OCI-LY7 (cell line): Measurements from ENCODE around the gene SCGB3A1. TPM values are rescaled to one million over a fixed set of nuclear protein-coding genes. Genes with fewer than 3 reads are reported as not detected.

Experiments
- BruUV-seq: library from RNA; stranded (reverse); fragments of 400-500 nt; replicated peaks from 2 replicates; lab custom pipeline; 2021; lab: Mats Ljungman, UMichigan
- CTCF ChIA-PET: fragments of 300-600 bp; sonication (Branson Sonifier 250); formaldehyde crosslinking; loops from one replicate; lab custom pipeline; 2022; ENCODE audit warnings: antibody characterized with exemption; ENCODE audit not compliant: unreplicated experiment; lab: Charles Lee
- POLR2A ChIA-PET: fragments of 300-600 bp; sonication (Branson Sonifier 250); formaldehyde crosslinking; loops from one replicate; lab custom pipeline; 2022; ENCODE audit warnings: antibody characterized with exemption; lab: Charles Lee
- DNase-seq: peaks from one replicate; pipeline ENCODE4 v3.0.0-alpha.2; 2015; ENCODE audit warnings: low spot score
- H2AFZ ChIP-seq: fragments of 200-600 bp; sonication (generic), shearing (Covaris generic); 2 replicates; pipeline ENCODE4 v1.6.1; 2014; ENCODE audit warnings: mild to moderate bottlenecking, antibody characterized with exemption, low read length, moderate library complexity
- H3K27ac ChIP-seq: fragments of 200-600 bp; sonication (generic); 2 replicates; pipeline ENCODE4 v1.5.1; 2014; ENCODE audit warnings: mixed run types, low read depth, mild to moderate bottlenecking, moderate library complexity, low read length, inconsistent platforms; ENCODE audit not compliant: poor library complexity, severe bottlenecking
- H3K36me3 ChIP-seq: fragments of 200-600 bp; sonication (generic); 2 replicates; pipeline ENCODE4 v1.6.1; 2014; ENCODE audit warnings: mild to moderate bottlenecking, antibody characterized with exemption, low read length, moderate library complexity, mixed read lengths; ENCODE audit not compliant: insufficient read depth
- H3K4me1 ChIP-seq: fragments of 200-600 bp; sonication (generic); 2 replicates; pipeline ENCODE4 v1.5.1; 2014; ENCODE audit warnings: mild to moderate bottlenecking, low read length; ENCODE audit not compliant: insufficient read depth, poor library complexity, severe bottlenecking
- H3K4me2 ChIP-seq: fragments of 200-600 bp; sonication (generic); 2 replicates; pipeline ENCODE4 v1.6.1; 2014; ENCODE audit warnings: mild to moderate bottlenecking, low read length
- H3K4me3 ChIP-seq: fragments of 200-600 bp; sonication (generic); 2 replicates; pipeline ENCODE4 v1.5.1; 2014; ENCODE audit warnings: mild to moderate bottlenecking, low read depth, low read length; ENCODE audit not compliant: poor library complexity, severe bottlenecking
- H3K79me2 ChIP-seq: fragments of 200-600 bp; sonication (generic); 2 replicates; pipeline ENCODE4 v1.6.1; 2016; ENCODE audit warnings: low read depth, mild to moderate bottlenecking, low read length, moderate library complexity, mixed read lengths; ENCODE audit not compliant: insufficient read depth
- H3K9me2 ChIP-seq: fragments of 200-600 bp; sonication (generic); 2 replicates; pipeline ENCODE4 v1.6.1; 2016; ENCODE audit warnings: mild to moderate bottlenecking, low read length, mixed read lengths; ENCODE audit not compliant: insufficient read depth
- H3K9me3 ChIP-seq: fragments of 200-600 bp; sonication (generic); 2 replicates; pipeline ENCODE4 v1.6.1; 2014; ENCODE audit warnings: mild to moderate bottlenecking, mixed run types, low read length, mixed read lengths
- H4K20me1 ChIP-seq: fragments of 200-600 bp; sonication (generic); 2 replicates; pipeline ENCODE4 v1.6.1; 2014; ENCODE audit warnings: mild to moderate bottlenecking, antibody characterized with exemption, low read length, moderate library complexity, mixed read lengths; ENCODE audit not compliant: insufficient read depth
- CTCF ChIP-seq: fragments of 200-600 bp; sonication (generic); conservative IDR thresholded peaks from 2 replicates; pipeline ENCODE4 v1.5.1; 2014; ENCODE audit warnings: mild to moderate bottlenecking, antibody characterized with exemption, low read length, moderate library complexity, mixed read lengths
- EZH2phosphoT487 ChIP-seq: fragments of 200-600 bp; sonication (generic); IDR thresholded peaks from 2 replicates; pipeline ENCODE4 v1.6.1; 2018; ENCODE audit warnings: low read depth, borderline replicate concordance, mild to moderate bottlenecking, mixed run types, antibody characterized with exemption, low read length, moderate library complexity, mixed read lengths
- intact Hi-C: fragments of 100-400 bp; cut with micrococcal nuclease; formaldehyde crosslinking; loops from one replicate; pipeline ENCODE4 v1.10.0; 2022; ENCODE audit not compliant: unreplicated experiment
- total RNA-seq, 2 experiments: library from RNA; depleted of rRNA in 1 of 2; stranded (reverse); fragments of >200 nt in 1 of 2; shearing (Covaris generic) in 1 of 2; gene quantifications; 2 replicates each; pipeline ENCODE4 v1.2.3, GENCODE V29; 2014 to 2022

The SCGB3A1 gene
- total RNA-seq, 2 experiments from 2014 or later: not detected

- no peak for DNase-seq
- no peak overlapping the region for H3K27ac ChIP-seq
- H4K20me1 ChIP-seq: no peaks in the 10 kb centered on the region
- intact Hi-C loops: no loop called here
- H2AFZ ChIP-seq: no peak overlapping the region
- H3K36me3 ChIP-seq: no peaks in the 10 kb centered on the region
- peaks cover 6% of the 10 kb centered on the region for H3K4me1 ChIP-seq
- no peaks in the 10 kb centered on the region for H3K79me2 ChIP-seq
- H3K9me2 ChIP-seq: no peaks in the 10 kb centered on the region
- POLR2A ChIA-PET: no interaction called here
- TF ChIP-seq EZH2phosphoT487 (no peak), CTCF (no peak)
- BruUV-seq: no TSS peak
- no peak overlapping the region for H3K4me2 ChIP-seq
- CTCF ChIA-PET: no interaction called here
- no peak overlapping the region for H3K4me3 ChIP-seq
- H3K9me3 ChIP-seq: no peaks in the 10 kb centered on the region
Observed at GRCh38 chr5:180627386-180628120, 36.3 kb upstream of the SCGB3A1 start.

DNA sequence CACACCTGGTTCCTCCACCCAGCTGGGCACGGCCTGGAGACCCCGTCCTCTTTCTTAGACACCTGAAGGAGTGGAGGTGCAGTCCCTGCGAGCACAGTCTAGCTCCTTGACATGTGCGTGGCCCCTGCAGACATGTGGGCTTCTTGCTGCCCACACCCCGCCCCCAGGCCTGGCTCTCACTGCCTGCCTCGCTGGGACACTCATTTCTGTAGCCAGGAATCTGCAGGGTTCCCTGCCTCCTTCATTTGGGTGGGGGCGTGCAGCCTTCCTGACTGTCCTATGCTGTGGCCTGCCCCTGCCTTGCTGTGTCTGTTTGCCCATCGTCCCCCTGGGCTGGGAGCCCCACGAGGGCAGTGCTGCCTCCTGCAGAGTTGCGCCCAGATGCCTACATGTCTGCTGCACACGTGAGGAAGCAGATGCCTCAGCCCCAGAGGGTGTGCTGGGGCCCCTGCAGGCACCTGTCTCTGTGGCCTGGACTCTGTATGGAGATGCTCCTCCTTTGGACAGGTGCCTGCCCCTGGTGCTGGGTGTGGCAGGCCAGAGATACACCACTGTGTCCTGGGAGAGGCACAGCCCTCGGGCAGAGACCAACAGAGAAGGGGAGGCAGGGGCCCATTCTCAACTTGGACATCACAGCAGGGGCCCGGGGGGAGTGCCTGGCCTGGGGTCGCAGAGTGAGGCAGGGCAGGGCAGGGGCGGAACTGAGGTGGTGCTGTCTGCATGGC is 35.5 kb upstream of the SCGB3A1 start:
- BruUV-seq: no TSS peak
- intact Hi-C loops: no loop called here
- POLR2A ChIA-PET: no interaction called here
- H4K20me1 ChIP-seq: no peaks in the 10 kb centered on the region
- H3K27ac ChIP-seq: no peak overlapping the region
- H3K9me3 ChIP-seq: no peaks in the 10 kb centered on the region
- no peak overlapping the region for H2AFZ ChIP-seq
- no peaks in the 10 kb centered on the region for H3K9me2 ChIP-seq
- no peak overlapping the region for H3K4me3 ChIP-seq
- no peaks in the 10 kb centered on the region for H3K79me2 ChIP-seq
- no peak for TF ChIP-seq EZH2phosphoT487
- TF ChIP-seq CTCF: no peak
- H3K4me1 ChIP-seq: peaks cover 6% of the 10 kb centered on the region
- no peak overlapping the region for H3K4me2 ChIP-seq
- no peaks in the 10 kb centered on the region for H3K36me3 ChIP-seq
- no peak for DNase-seq
- CTCF ChIA-PET: no interaction called here
